ENCODE results near the gene TMIGD3. TPM values are rescaled to one million over a fixed set of nuclear protein-coding genes. Genes with fewer than 3 reads are reported as not detected.

The TMIGD3 gene
- total RNA-seq, 1 experiment from 2014 or later: not detected

DNA sequence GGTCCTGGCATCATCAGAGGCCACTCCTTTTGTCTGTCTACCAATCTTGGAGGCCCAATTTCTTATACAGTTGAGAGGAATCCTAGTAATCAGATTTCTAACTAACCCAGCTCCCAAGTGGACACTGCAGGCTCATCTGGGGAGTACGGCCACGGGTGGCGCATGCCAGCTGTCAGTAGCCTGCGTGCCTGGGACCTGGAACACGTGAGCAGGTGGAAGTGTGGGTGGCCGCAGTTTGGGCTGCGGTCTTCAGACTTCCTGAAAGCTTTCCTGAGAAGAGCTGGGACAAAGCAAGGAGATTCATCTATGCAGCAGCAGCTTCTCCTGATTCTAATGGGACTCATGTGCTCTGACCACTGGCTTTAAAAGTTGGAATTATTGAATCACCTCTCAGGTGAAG lies 12.4 kb downstream of the TMIGD3 start:
- H3K4me1 ChIP-seq (replicated peaks; ENCODE audit: insufficient read depth): peaks cover 11% of the 10 kb centered on the region; the same call in 1 of the 2 replicates
- H3K4me2 ChIP-seq: no peak overlapping the region
- H3K4me3 ChIP-seq: no peak overlapping the region
- no peaks in the 10 kb centered on the region for H3K79me2 ChIP-seq (ENCODE audit: low read depth)
- peaks cover 28% of the 10 kb centered on the region for H3K27me3 ChIP-seq (ENCODE audit: insufficient read depth, low read depth)
- peaks cover 5% of the 10 kb centered on the region; the same call in 1 of the 2 replicates for H3K9me3 ChIP-seq (ENCODE audit: insufficient read depth, low read depth)
- BruUV-seq (replicated peaks): no TSS peak
- H3K27ac ChIP-seq: no peak overlapping the region
- H3F3A ChIP-seq (ENCODE audit: insufficient read depth, low read depth): no peaks in the 10 kb centered on the region
- CTCF ChIA-PET: no interaction called here
- no peaks in the 10 kb centered on the region for H3K36me3 ChIP-seq (ENCODE audit: low read depth)
- H3K9me2 ChIP-seq (ENCODE audit: insufficient read depth): peaks cover 4% of the 10 kb centered on the region; the same call in 1 of the 2 replicates
- no peaks in the 10 kb centered on the region for H4K20me1 ChIP-seq (ENCODE audit: insufficient read depth)
- TF ChIP-seq, protein P1, sequence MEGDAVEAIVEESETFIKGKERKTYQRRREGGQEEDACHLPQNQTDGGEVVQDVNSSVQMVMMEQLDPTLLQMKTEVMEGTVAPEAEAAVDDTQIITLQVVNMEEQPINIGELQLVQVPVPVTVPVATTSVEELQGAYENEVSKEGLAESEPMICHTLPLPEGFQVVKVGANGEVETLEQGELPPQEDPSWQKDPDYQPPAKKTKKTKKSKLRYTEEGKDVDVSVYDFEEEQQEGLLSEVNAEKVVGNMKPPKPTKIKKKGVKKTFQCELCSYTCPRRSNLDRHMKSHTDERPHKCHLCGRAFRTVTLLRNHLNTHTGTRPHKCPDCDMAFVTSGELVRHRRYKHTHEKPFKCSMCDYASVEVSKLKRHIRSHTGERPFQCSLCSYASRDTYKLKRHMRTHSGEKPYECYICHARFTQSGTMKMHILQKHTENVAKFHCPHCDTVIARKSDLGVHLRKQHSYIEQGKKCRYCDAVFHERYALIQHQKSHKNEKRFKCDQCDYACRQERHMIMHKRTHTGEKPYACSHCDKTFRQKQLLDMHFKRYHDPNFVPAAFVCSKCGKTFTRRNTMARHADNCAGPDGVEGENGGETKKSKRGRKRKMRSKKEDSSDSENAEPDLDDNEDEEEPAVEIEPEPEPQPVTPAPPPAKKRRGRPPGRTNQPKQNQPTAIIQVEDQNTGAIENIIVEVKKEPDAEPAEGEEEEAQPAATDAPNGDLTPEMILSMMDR (conservative IDR thresholded peaks at IDR 0.05): no peak
- TF ChIP-seq EZH2 (IDR thresholded peaks at IDR 0.05; ENCODE audit: low read depth): no peak
- no peak overlapping the region for H2AFZ ChIP-seq
- POLR2A ChIA-PET (ENCODE audit: unreplicated experiment): no interaction called here
- DNase-seq: no peak
- intact Hi-C loops (cut with micrococcal nuclease; ENCODE audit: unreplicated experiment): no loop called here

DNA sequence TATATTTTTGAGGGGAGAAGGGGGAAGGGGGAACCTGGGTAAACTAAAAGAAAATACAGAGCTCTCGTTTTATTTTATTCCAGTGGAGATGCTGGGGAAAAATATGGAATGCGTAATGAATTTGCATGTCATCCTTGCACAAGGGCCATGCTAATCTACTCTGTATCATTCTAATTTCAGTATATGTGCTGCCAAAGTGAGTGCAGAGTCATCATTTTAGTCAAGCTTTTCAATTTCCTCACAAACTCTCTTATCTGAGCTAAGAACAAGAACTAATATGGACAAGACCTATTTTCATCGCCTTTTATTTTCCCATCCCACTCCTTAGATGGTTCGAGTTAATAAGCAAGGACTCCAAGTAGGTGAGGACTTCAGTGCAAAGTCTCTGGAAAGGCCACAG lies 13.2 kb downstream of the TMIGD3 start:
- Histone ChIP-seq H3K9me2 (ENCODE audit: insufficient read depth) (peaks cover 1% of the 10 kb centered on the region; the same call in 1 of the 2 replicates), H3K4me2 (no peak overlapping the region), H3K79me2 (ENCODE audit: low read depth) (no peaks in the 10 kb centered on the region), H3K4me1 (replicated peaks; ENCODE audit: insufficient read depth) (peaks cover 12% of the 10 kb centered on the region; the same call in 1 of the 2 replicates), H3K27ac (no peak overlapping the region), H3K27me3 (ENCODE audit: insufficient read depth, low read depth) (peaks cover 26% of the 10 kb centered on the region), H3K4me3 (no peak overlapping the region), H4K20me1 (ENCODE audit: insufficient read depth) (no peaks in the 10 kb centered on the region), H3K9me3 (ENCODE audit: insufficient read depth, low read depth) (peaks cover 5% of the 10 kb centered on the region; the same call in 1 of the 2 replicates), H2AFZ (no peak overlapping the region), H3K36me3 (ENCODE audit: low read depth) (no peaks in the 10 kb centered on the region), H3F3A (ENCODE audit: insufficient read depth, low read depth) (no peaks in the 10 kb centered on the region)
- DNase-seq: no peak
- intact Hi-C loops (cut with micrococcal nuclease; ENCODE audit: unreplicated experiment): no loop called here
- POLR2A ChIA-PET (ENCODE audit: unreplicated experiment): interaction anchor here (0.5 kb wide), 1 partner anchor 51 kb away, joined by 8 read pairs; no protein-coding TSS in a partner anchor
- BruUV-seq (replicated peaks): no TSS peak
- no peak for TF ChIP-seq EZH2 (IDR thresholded peaks at IDR 0.05; ENCODE audit: low read depth)
- TF ChIP-seq, protein P1 (conservative IDR thresholded peaks at IDR 0.05): no peak
- CTCF ChIA-PET: no interaction called here

DNA sequence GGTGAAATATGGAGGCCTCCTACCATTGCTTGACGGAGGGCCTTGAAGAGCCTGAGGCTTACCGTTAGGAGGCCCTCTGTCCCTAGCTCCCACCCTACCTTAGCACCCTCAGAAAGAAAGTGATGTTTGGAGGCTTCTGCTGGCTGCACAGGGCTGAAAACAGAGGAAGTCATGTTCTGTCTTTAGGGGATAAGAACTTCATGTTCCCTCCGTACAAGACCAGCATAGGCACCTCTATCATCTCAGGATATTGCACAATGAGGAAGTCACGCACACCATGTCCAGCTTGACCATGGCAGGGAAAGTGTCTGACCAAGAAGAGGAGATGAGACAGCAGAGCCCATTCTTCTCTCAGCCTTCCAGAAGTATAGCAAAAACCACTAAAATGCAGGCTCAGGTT lies 13.8 kb downstream of the TMIGD3 start:
- Histone ChIP-seq H3K36me3 (ENCODE audit: low read depth) (no peaks in the 10 kb centered on the region), H3K9me3 (ENCODE audit: insufficient read depth, low read depth) (peaks cover 4% of the 10 kb centered on the region; the same call in 1 of the 2 replicates), H3K4me1 (replicated peaks; ENCODE audit: insufficient read depth) (peaks cover 12% of the 10 kb centered on the region; the same call in 1 of the 2 replicates), H3K4me3 (no peak overlapping the region), H2AFZ (no peak overlapping the region), H3K27ac (no peak overlapping the region), H4K20me1 (ENCODE audit: insufficient read depth) (no peaks in the 10 kb centered on the region), H3K9me2 (ENCODE audit: insufficient read depth) (no peaks in the 10 kb centered on the region), H3F3A (ENCODE audit: insufficient read depth, low read depth) (no peaks in the 10 kb centered on the region), H3K4me2 (no peak overlapping the region), H3K27me3 (ENCODE audit: insufficient read depth, low read depth) (peaks cover 19% of the 10 kb centered on the region), H3K79me2 (ENCODE audit: low read depth) (no peaks in the 10 kb centered on the region)
- TF ChIP-seq, protein P1 (conservative IDR thresholded peaks at IDR 0.05): no peak
- no peak for TF ChIP-seq EZH2 (IDR thresholded peaks at IDR 0.05; ENCODE audit: low read depth)
- no peak for DNase-seq
- POLR2A ChIA-PET (ENCODE audit: unreplicated experiment): no interaction called here
- BruUV-seq (replicated peaks): no TSS peak
- CTCF ChIA-PET: no interaction called here
- intact Hi-C loops (cut with micrococcal nuclease; ENCODE audit: unreplicated experiment): loop anchor here (10.0 kb wide), 1 partner anchor 875 kb away; no protein-coding TSS in a partner anchor
